Esophagus squamous epithelium (tissue), 5 donors: ENCODE results near the gene CROCC2. TPM values are rescaled to one million over a fixed set of nuclear protein-coding genes. Genes with fewer than 3 reads are reported as not detected.

Experiments
- DNase-seq: peaks from one replicate; lab custom pipeline; 2025; lab: John Stamatoyannopoulos, UW
- H3K27ac ChIP-seq, 4 donors: fragments of 200-600 bp; sonication (generic); one replicate each; pipeline ENCODE4 v1.5.1; 2016 to 2019; ENCODE audit warnings: mild to moderate bottlenecking in 1 of 4
- H3K27me3 ChIP-seq, 4 donors: fragments of 200-600 bp; sonication (generic); 1 replicate in 3 of 4; 2 replicates in 1 of 4; pipeline versions ENCODE4 v1.5.1 to v1.6.0; 2017 to 2021; ENCODE audit warnings: antibody characterized with exemption in 1 of 4
- H3K36me3 ChIP-seq, 3 donors: fragments of 200-600 bp; sonication (generic); one replicate each; pipeline ENCODE4 v1.5.1; 2016 to 2019
- H3K4me1 ChIP-seq, 3 donors: fragments of 200-600 bp; sonication (generic); one replicate each; pipeline ENCODE4 v1.5.1; 2017 to 2019
- H3K4me3 ChIP-seq, 4 donors: fragments of 200-600 bp; sonication (generic); 1 replicate in 3 of 4; 2 replicates in 1 of 4; pipeline ENCODE4 v1.5.1; 2016 to 2019; ENCODE audit warnings: mild to moderate bottlenecking in 2 of 4, moderate library complexity in 1 of 4
- H3K9me3 ChIP-seq, 3 donors: fragments of 200-600 bp; sonication (generic); one replicate each; pipeline ENCODE4 v1.5.1; 2016 to 2019
- CTCF ChIP-seq, 6 experiments: fragments of 450-650 bp in 4 of 6; fragments of 200-600 bp in 2 of 6; sonication (generic) in 2 of 6; IDR thresholded peaks; one replicate each; pipeline ENCODE4 v1.5.1; 2016 to 2019; ENCODE audit warnings: antibody characterized with exemption in 6 of 6, mild to moderate bottlenecking in 4 of 6, moderate library complexity in 4 of 6
- POLR2A ChIP-seq, 4 donors: fragments of 450-650 bp; IDR thresholded peaks; one replicate each; pipeline ENCODE4 v1.6.1; 2017; ENCODE audit warnings: antibody characterized with exemption in 4 of 4, mild to moderate bottlenecking in 4 of 4, moderate library complexity in 3 of 4
- WGBS, 2 donors: methylation state at CpG; one replicate each; pipeline ENCODE4 v1.1.5; 2018; 5-methylcytosine and 5-hydroxymethylcytosine counted together
- intact Hi-C: fragments of 100-400 bp; cut with DNase I; formaldehyde crosslinking; loops from one replicate; pipeline ENCODE4 v1.15.0; 2022
- total RNA-seq, 4 donors: library from RNA; depleted of rRNA; stranded (reverse); fragments of >200 nt; gene quantifications; one replicate each; pipeline ENCODE4 v1.1.0, GENCODE V29; 2016
- donor health status: DM: yes; HTN: yes; CAD: no.

The CROCC2 gene
- total RNA-seq, 4 donors from 2014 or later: not detected

DNA sequence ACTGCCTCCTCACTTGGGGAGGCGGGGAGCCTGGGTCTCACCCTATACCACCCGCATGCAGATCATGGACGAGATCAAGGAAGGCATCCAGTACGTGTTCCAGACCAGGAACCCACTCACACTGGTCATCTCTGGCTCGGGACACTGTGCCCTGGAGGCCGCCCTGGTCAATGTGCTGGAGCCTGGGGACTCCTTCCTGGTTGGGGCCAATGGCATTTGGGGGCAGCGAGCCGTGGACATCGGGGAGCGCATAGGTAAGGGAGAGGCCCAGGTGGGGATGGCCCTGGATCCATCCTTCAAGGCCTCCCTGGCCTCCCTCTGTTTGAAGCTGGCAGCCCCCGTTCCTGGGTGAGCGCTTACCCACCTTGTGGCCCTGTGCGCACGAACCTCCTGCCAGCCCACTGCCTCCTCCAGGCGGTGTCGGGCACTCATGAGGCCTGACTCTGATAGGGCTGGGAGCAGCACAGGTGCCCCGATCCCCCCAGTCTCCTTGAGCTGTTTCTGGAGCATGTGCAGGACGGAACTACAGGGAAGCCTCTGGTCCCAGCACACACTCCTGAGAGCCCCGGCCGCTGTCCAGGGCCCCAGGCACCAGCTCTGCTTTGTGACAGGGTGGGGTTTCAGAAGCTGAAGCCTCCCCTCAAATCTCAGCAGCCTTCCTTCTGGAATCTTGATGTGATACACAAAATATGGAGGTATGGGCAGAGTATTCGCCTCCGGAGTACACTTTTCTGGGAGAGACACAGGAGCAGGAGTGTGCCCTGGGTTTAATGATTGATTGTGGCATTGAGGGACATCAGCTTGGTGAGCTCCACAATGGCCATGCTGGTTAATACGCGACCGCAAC lies 36.8 kb upstream of the CROCC2 start:
- Histone ChIP-seq H3K4me3 (no peak overlapping the region), H3K27me3 (peaks cover 0 to 3% (median 0%) of the 10 kb centered on the region in 4 donors), H3K27ac (no peak overlapping the region), H3K9me3 (no peaks in the 10 kb centered on the region), H3K36me3 (no peaks in the 10 kb centered on the region), H3K4me1 (no peaks in the 10 kb centered on the region)
- intact Hi-C loops: no loop called here
- TF ChIP-seq CTCF (IDR thresholded peaks at IDR 0.05): no peak
- no peak for TF ChIP-seq POLR2A (IDR thresholded peaks at IDR 0.05)
- DNase-seq: no peak
- WGBS, 2 donors: 90 to 93% methylated on average over 7 to 9 of the region's 25 CpGs

GRCh38 chr2:240869956-240870875 lies 35.9 kb upstream of the CROCC2 start:
- TF ChIP-seq POLR2A (IDR thresholded peaks at IDR 0.05) (no peak), CTCF (IDR thresholded peaks at IDR 0.05) (no peak)
- intact Hi-C loops: no loop called here
- Histone ChIP-seq H3K9me3 (no peaks in the 10 kb centered on the region), H3K36me3 (no peaks in the 10 kb centered on the region), H3K4me1 (no peaks in the 10 kb centered on the region), H3K27me3 (peaks cover 0 to 3% (median 0%) of the 10 kb centered on the region in 4 donors), H3K27ac (no peak overlapping the region), H3K4me3 (no peak overlapping the region)
- no peak for DNase-seq
- WGBS, 2 donors: 58 to 92% methylated on average over 2 to 4 of the region's 15 CpGs

DNA sequence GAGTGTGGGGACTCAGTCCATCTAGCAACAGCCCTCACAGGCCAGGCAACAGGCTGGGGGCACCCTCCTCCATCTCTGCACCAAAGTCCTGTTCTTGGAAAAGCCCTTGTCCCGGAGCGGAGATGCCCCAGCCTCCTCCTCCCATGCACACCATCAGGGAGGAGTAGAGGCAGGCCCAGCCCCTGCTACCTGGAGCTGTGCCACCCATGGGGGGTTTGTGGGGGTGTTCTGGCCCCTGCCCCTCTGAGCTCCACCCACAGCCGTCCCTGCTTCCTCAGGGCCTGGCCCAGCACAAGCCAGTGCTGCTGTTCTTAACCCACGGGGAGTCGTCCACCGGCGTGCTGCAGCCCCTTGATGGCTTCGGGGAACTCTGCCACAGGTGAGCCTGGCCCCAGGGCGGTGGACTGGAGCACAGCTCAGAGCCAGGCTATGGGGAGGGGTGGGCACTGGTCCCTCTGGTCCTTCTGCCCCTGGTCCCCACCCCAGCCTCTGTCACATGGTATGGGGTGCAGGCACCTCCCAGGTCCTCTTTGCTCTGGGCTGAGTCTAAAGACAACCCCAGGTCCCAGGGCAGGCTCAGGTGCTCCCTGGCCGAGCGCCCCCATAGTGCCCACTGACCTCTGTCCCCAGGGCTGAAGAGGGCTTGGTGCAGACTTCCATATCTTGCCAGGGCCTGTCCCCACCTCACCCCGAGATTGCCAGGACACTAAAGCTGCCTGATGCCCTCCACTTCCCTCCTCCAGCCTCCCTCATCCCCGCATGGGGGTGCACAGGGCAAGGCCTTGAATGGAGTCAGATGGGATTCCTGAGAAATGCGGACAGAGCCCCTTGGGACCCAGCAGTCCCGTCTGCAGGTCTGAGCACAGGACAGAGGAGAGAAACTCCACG lies 34.8 kb upstream of the CROCC2 start:
- no peaks in the 10 kb centered on the region for H3K4me1 ChIP-seq
- TF ChIP-seq CTCF (IDR thresholded peaks at IDR 0.05): no peak
- TF ChIP-seq POLR2A (IDR thresholded peaks at IDR 0.05): no peak
- H3K27me3 ChIP-seq: peaks cover 0 to 3% (median 0%) of the 10 kb centered on the region in 4 donors
- no peaks in the 10 kb centered on the region for H3K36me3 ChIP-seq
- H3K4me3 ChIP-seq: no peak overlapping the region
- intact Hi-C loops: no loop called here
- no peaks in the 10 kb centered on the region for H3K9me3 ChIP-seq
- WGBS, 2 donors: 60 to 82% methylated on average over 1 to 2 of the region's 16 CpGs
- no peak overlapping the region for H3K27ac ChIP-seq
- no peak for DNase-seq

GRCh38 chr2:240872317-240873097 lies 33.6 kb upstream of the CROCC2 start:
- no peaks in the 10 kb centered on the region for H3K4me1 ChIP-seq
- no peaks in the 10 kb centered on the region for H3K27me3 ChIP-seq
- intact Hi-C loops: no loop called here
- H3K9me3 ChIP-seq: no peaks in the 10 kb centered on the region
- H3K4me3 ChIP-seq: no peak overlapping the region
- H3K36me3 ChIP-seq: no peaks in the 10 kb centered on the region
- WGBS, 2 donors: 83 to 84% methylated on average over 10 to 12 of the region's 17 CpGs
- TF ChIP-seq POLR2A (IDR thresholded peaks at IDR 0.05) (no peak), CTCF (IDR thresholded peaks at IDR 0.05) (no peak)
- H3K27ac ChIP-seq: no peak overlapping the region
- DNase-seq: no peak
